ENCODE measurements around the gene TMEM163. TPM values are rescaled to one million over a fixed set of nuclear protein-coding genes. Genes with fewer than 3 reads are reported as not detected.

TMEM163 gene
- total RNA-seq, 1 donor from 2014 or later, result 2.4 TPM

DNA sequence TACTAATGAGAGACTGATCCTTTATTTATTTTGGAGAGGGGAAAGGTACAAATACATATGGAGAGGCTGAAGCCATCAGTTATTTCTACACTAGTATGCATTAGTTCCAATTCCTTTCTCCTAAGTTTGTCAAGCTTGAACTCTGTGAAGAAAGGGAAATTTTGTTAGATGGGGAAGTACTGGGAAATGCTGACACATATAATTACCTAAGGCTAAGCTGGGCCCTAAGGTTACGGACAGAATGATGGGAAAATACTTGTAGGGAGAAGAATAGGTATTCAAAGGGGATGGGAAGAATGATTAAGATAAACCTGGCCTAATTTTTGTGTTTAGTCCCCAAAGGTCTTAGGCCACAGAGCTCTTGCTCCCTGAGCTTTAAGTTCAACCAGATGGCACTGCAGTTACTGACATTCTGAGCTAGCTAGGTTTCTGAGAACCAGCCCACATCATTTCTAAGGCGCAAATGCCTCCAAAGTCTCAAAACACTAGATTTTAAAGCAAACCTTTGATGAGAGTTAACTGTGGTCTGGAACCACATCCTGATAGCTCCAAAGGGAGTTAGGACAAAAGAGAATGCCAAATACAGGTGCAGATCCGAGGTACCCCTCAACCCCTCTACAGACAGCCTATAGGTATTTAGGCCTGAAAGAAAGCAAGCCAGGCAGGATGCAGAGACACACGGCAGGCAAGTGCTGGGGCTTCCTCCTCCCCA lies 2.7 kb downstream of the TMEM163 start:
- peaks cover 22% of the 10 kb centered on the region for H3K27me3 ChIP-seq (ENCODE audit: control insufficient read depth, insufficient read depth, low read length)
- no peaks in the 10 kb centered on the region for H3K36me3 ChIP-seq (ENCODE audit: control insufficient read depth, insufficient read depth, low read length)
- TF ChIP-seq, protein P1, sequence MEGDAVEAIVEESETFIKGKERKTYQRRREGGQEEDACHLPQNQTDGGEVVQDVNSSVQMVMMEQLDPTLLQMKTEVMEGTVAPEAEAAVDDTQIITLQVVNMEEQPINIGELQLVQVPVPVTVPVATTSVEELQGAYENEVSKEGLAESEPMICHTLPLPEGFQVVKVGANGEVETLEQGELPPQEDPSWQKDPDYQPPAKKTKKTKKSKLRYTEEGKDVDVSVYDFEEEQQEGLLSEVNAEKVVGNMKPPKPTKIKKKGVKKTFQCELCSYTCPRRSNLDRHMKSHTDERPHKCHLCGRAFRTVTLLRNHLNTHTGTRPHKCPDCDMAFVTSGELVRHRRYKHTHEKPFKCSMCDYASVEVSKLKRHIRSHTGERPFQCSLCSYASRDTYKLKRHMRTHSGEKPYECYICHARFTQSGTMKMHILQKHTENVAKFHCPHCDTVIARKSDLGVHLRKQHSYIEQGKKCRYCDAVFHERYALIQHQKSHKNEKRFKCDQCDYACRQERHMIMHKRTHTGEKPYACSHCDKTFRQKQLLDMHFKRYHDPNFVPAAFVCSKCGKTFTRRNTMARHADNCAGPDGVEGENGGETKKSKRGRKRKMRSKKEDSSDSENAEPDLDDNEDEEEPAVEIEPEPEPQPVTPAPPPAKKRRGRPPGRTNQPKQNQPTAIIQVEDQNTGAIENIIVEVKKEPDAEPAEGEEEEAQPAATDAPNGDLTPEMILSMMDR (IDR thresholded peaks at IDR 0.05; ENCODE audit: insufficient read depth, low read length, poor library complexity, severe bottlenecking), result no peak
- no peak for DNase-seq (ENCODE audit: low read depth)
- no peak overlapping the region for H3K4me3 ChIP-seq (ENCODE audit: low read depth, low read length)

DNA sequence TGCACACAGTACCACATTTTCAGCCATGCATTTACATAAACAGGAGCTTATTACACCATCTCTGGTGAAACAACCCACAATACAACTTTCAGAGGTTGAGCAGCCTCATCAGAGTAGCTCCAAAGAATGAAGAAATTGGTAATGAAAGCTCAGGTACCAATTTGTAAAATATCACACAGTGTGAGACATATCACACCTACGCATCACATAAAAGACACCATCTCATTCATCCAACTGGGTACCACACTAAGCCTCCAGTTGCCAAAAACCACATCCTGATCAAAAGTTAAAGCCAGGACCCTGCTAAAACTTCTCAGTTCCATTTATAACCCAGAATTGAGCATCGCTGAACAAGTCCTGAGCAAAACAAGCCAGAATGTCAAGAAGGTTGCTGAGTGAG lies 4.6 kb downstream of the TMEM163 start:
- DNase-seq (ENCODE audit: low read depth), result no peak

DNA sequence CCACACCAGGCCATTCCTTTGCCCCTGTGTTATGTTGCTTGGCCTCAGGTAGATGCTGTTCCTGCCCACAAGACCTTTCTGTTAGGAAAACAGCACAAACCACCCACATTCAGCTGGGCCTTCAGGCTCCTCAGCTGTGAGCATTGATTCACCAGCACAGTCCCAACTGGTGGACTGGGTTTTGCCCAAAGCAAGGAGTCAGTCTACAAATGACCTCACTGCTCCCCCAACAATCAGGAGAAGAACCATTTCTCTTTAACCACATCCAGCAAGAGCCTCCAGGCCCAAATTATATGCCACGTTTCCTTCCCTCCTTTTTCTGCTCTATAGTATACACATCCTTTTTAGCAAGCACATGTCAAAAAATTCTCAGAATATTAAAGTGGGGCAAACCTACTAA lies 5.2 kb downstream of the TMEM163 start:
- Histone ChIP-seq H3K4me3 (ENCODE audit: low read depth, low read length) (no peak overlapping the region), H3K36me3 (ENCODE audit: control insufficient read depth, insufficient read depth, low read length) (no peaks in the 10 kb centered on the region), H3K27me3 (ENCODE audit: control insufficient read depth, insufficient read depth, low read length) (peaks cover 16% of the 10 kb centered on the region)
- TF ChIP-seq, protein P1 (IDR thresholded peaks at IDR 0.05; ENCODE audit: insufficient read depth, low read length, poor library complexity, severe bottlenecking), result no peak
- no peak for DNase-seq (ENCODE audit: low read depth)

More for the DNA sequence above, 4.6 kb downstream of the TMEM163 start:
- Histone ChIP-seq H3K4me3 (ENCODE audit: low read depth, low read length) (no peak overlapping the region), H3K27me3 (ENCODE audit: control insufficient read depth, insufficient read depth, low read length) (peaks cover 18% of the 10 kb centered on the region), H3K36me3 (ENCODE audit: control insufficient read depth, insufficient read depth, low read length) (no peaks in the 10 kb centered on the region)
- TF ChIP-seq, protein P1 (IDR thresholded peaks at IDR 0.05; ENCODE audit: insufficient read depth, low read length, poor library complexity, severe bottlenecking), result no peak

DNA sequence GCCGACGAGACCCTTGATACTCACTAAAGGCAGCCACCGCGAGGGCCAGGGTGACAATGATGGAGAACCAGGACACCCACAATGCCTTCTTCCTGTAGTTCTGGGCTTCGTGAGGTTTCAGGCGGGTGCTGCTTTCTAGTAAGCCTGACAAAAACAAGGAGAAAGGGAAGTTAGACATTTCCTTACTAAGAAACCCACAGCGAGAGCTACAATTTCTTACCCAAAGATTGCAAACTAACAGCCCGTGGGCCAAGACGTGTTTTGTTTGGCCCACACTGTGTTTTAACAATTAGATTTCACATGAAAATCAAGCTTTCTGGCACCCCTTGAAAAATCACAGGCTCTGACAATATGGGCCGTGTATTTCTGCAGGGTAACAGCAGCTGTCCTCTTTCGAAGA lies 5.6 kb downstream of the TMEM163 start:
- DNase-seq (ENCODE audit: low read depth), result no peak
- no peaks in the 10 kb centered on the region for H3K36me3 ChIP-seq (ENCODE audit: control insufficient read depth, insufficient read depth, low read length)
- TF ChIP-seq, protein P1 (IDR thresholded peaks at IDR 0.05; ENCODE audit: insufficient read depth, low read length, poor library complexity, severe bottlenecking), result no peak
- H3K27me3 ChIP-seq (ENCODE audit: control insufficient read depth, insufficient read depth, low read length), result peaks cover 13% of the 10 kb centered on the region
- H3K4me3 ChIP-seq (ENCODE audit: low read depth, low read length), result no peak overlapping the region

DNA sequence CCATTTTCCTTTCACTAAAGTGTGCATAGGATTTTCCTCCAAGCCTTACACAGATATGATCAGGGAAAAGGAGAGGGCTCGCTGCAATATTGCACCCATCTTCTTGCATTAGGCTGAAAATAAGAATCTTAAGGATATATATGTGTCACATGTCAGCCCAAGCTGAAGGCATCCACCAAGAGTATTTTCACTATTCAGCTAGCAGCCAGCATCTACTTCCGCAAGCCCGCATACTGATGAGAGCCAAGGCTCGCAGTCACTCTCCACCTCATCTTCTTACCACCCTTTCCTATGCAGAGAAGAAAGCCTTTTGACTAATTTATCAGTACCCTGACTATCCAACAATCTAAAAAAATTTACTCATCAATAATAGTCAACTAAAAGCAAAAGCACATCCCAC lies 6.1 kb downstream of the TMEM163 start:
- no peak overlapping the region for H3K4me3 ChIP-seq (ENCODE audit: low read depth, low read length)
- peaks cover 9% of the 10 kb centered on the region for H3K27me3 ChIP-seq (ENCODE audit: control insufficient read depth, insufficient read depth, low read length)
- TF ChIP-seq, protein P1 (IDR thresholded peaks at IDR 0.05; ENCODE audit: insufficient read depth, low read length, poor library complexity, severe bottlenecking), result no peak

DNA sequence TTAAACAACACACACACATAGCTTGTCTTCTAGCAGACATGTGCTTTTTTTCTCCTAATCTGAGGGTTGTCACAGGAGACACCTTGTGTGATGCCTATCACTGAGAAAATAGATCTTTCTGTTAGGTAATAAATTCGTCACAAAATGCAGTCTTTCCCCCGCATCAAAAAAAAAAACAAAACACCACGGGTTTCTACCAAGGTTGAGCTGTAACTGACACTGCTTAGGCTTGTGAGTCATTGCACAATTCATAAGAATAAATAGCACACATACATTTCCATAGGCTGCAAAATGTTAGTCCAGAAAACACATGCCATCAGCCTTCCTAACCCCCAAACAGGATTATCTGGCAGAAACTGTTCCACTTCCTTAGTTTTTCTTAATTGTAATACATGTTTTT lies 6.5 kb downstream of the TMEM163 start:
- DNase-seq (ENCODE audit: low read depth), result no peak
- Histone ChIP-seq H3K4me3 (ENCODE audit: low read depth, low read length) (no peak overlapping the region), H3K27me3 (ENCODE audit: control insufficient read depth, insufficient read depth, low read length) (peaks cover 5% of the 10 kb centered on the region), H3K36me3 (ENCODE audit: control insufficient read depth, insufficient read depth, low read length) (no peaks in the 10 kb centered on the region)
- TF ChIP-seq, protein P1 (IDR thresholded peaks at IDR 0.05; ENCODE audit: insufficient read depth, low read length, poor library complexity, severe bottlenecking), result no peak

More for the DNA sequence above, 6.1 kb downstream of the TMEM163 start:
- H3K36me3 ChIP-seq (ENCODE audit: control insufficient read depth, insufficient read depth, low read length), result no peaks in the 10 kb centered on the region
- DNase-seq (ENCODE audit: low read depth), result no peak

Data from kidney epithelial cell (primary cell).